ENCODE data around the gene RIC8B.
A peak's percentile ranks its signal among the peaks of the same experiment; 100 is the strongest.

RIC8B gene

GRCh38 chr12:106840243-106840642 lies 65.8 kb downstream of the RIC8B start:
- WGBS, 2 experiments = 19 to 29% methylated on average over 1 of the region's 1 CpG
- Histone ChIP-seq H3K9me3 (ENCODE audit: control insufficient read depth, low read length) (no peaks in the 10 kb centered on the region), H3K4me1 (ENCODE audit: control insufficient read depth, insufficient read depth, low read length) (peaks cover 18% of the 10 kb centered on the region), H3K4me3 (ENCODE audit: insufficient read depth, low read depth, low read length) (no peak overlapping the region), H3K27ac (ENCODE audit: insufficient read depth, low read depth, low read length, poor library complexity, severe bottlenecking) (peak overlapping the region; percentile 52), H3K27me3 (ENCODE audit: control insufficient read depth, insufficient read depth, low read length, poor library complexity, severe bottlenecking) (no peaks in the 10 kb centered on the region), H3K36me3 (ENCODE audit: control insufficient read depth, insufficient read depth, low read length) (peaks cover 20% of the 10 kb centered on the region)

GRCh38 chr12:106841510-106842302 lies 67.2 kb downstream of the RIC8B start:
- 100% methylated on average over 1 of the region's 1 CpG; no CpG with 5 or more reads in 1 of the 2 experiments for WGBS, 2 experiments
- Histone ChIP-seq H3K9me3 (ENCODE audit: control insufficient read depth, low read length) (no peaks in the 10 kb centered on the region), H3K27ac (ENCODE audit: insufficient read depth, low read depth, low read length, poor library complexity, severe bottlenecking) (no peak overlapping the region), H3K4me3 (ENCODE audit: insufficient read depth, low read depth, low read length) (no peak overlapping the region), H3K27me3 (ENCODE audit: control insufficient read depth, insufficient read depth, low read length, poor library complexity, severe bottlenecking) (no peaks in the 10 kb centered on the region), H3K4me1 (ENCODE audit: control insufficient read depth, insufficient read depth, low read length) (peaks cover 18% of the 10 kb centered on the region), H3K36me3 (ENCODE audit: control insufficient read depth, insufficient read depth, low read length) (peaks cover 27% of the 10 kb centered on the region)

- no peak overlapping the region for H3K4me3 ChIP-seq (ENCODE audit: insufficient read depth, low read depth, low read length)
- H3K36me3 ChIP-seq (ENCODE audit: control insufficient read depth, insufficient read depth, low read length) = peaks cover 53% of the 10 kb centered on the region
- WGBS, 2 experiments = 88 to 94% methylated on average over 4 of the region's 4 CpGs
- no peaks in the 10 kb centered on the region for H3K9me3 ChIP-seq (ENCODE audit: control insufficient read depth, low read length)
- no peak overlapping the region for H3K27ac ChIP-seq (ENCODE audit: insufficient read depth, low read depth, low read length, poor library complexity, severe bottlenecking)
- H3K27me3 ChIP-seq (ENCODE audit: control insufficient read depth, insufficient read depth, low read length, poor library complexity, severe bottlenecking) = no peaks in the 10 kb centered on the region
- H3K4me1 ChIP-seq (ENCODE audit: control insufficient read depth, insufficient read depth, low read length) = peaks cover 4% of the 10 kb centered on the region
Observed at GRCh38 chr12:106845902-106846301, 71.4 kb downstream of the RIC8B start.

- Histone ChIP-seq H3K4me1 (ENCODE audit: control insufficient read depth, insufficient read depth, low read length) (no peaks in the 10 kb centered on the region), H3K4me3 (ENCODE audit: insufficient read depth, low read depth, low read length) (no peak overlapping the region), H3K27ac (ENCODE audit: insufficient read depth, low read depth, low read length, poor library complexity, severe bottlenecking) (no peak overlapping the region), H3K36me3 (ENCODE audit: control insufficient read depth, insufficient read depth, low read length) (peaks cover 56% of the 10 kb centered on the region), H3K9me3 (ENCODE audit: control insufficient read depth, low read length) (no peaks in the 10 kb centered on the region), H3K27me3 (ENCODE audit: control insufficient read depth, insufficient read depth, low read length, poor library complexity, severe bottlenecking) (no peaks in the 10 kb centered on the region)
- WGBS, 2 experiments = 98 to 99% methylated on average over 2 of the region's 2 CpGs
Observed at GRCh38 chr12:106847861-106848260, 73.4 kb downstream of the RIC8B start.

GRCh38 chr12:106851306-106851705 lies 76.8 kb downstream of the RIC8B start:
- Histone ChIP-seq H3K36me3 (ENCODE audit: control insufficient read depth, insufficient read depth, low read length) (peaks cover 36% of the 10 kb centered on the region), H3K4me3 (ENCODE audit: insufficient read depth, low read depth, low read length) (no peak overlapping the region), H3K27ac (ENCODE audit: insufficient read depth, low read depth, low read length, poor library complexity, severe bottlenecking) (no peak overlapping the region), H3K9me3 (ENCODE audit: control insufficient read depth, low read length) (no peaks in the 10 kb centered on the region), H3K27me3 (ENCODE audit: control insufficient read depth, insufficient read depth, low read length, poor library complexity, severe bottlenecking) (no peaks in the 10 kb centered on the region), H3K4me1 (ENCODE audit: control insufficient read depth, insufficient read depth, low read length) (no peaks in the 10 kb centered on the region)
- WGBS, 2 experiments = 95 to 99% methylated on average over 5 of the region's 5 CpGs

- no peak overlapping the region for H3K4me3 ChIP-seq (ENCODE audit: insufficient read depth, low read depth, low read length)
- no peaks in the 10 kb centered on the region for H3K9me3 ChIP-seq (ENCODE audit: control insufficient read depth, low read length)
- 87 to 93% methylated on average over 3 of the region's 4 CpGs for WGBS, 2 experiments
- no peak overlapping the region for H3K27ac ChIP-seq (ENCODE audit: insufficient read depth, low read depth, low read length, poor library complexity, severe bottlenecking)
- peaks cover 16% of the 10 kb centered on the region for H3K36me3 ChIP-seq (ENCODE audit: control insufficient read depth, insufficient read depth, low read length)
- H3K27me3 ChIP-seq (ENCODE audit: control insufficient read depth, insufficient read depth, low read length, poor library complexity, severe bottlenecking) = no peaks in the 10 kb centered on the region
- H3K4me1 ChIP-seq (ENCODE audit: control insufficient read depth, insufficient read depth, low read length) = no peaks in the 10 kb centered on the region
Observed at GRCh38 chr12:106854723-106855122, 80.2 kb downstream of the RIC8B start.

- Histone ChIP-seq H3K4me3 (ENCODE audit: insufficient read depth, low read depth, low read length) (no peak overlapping the region), H3K27me3 (ENCODE audit: control insufficient read depth, insufficient read depth, low read length, poor library complexity, severe bottlenecking) (no peaks in the 10 kb centered on the region), H3K36me3 (ENCODE audit: control insufficient read depth, insufficient read depth, low read length) (peaks cover 12% of the 10 kb centered on the region), H3K4me1 (ENCODE audit: control insufficient read depth, insufficient read depth, low read length) (no peaks in the 10 kb centered on the region), H3K27ac (ENCODE audit: insufficient read depth, low read depth, low read length, poor library complexity, severe bottlenecking) (no peak overlapping the region), H3K9me3 (ENCODE audit: control insufficient read depth, low read length) (no peaks in the 10 kb centered on the region)
- WGBS, 2 experiments = 84 to 94% methylated on average over 2 of the region's 2 CpGs
Observed at GRCh38 chr12:106855221-106855758, 80.8 kb downstream of the RIC8B start.

- Histone ChIP-seq H3K4me3 (ENCODE audit: insufficient read depth, low read depth, low read length) (no peak overlapping the region), H3K9me3 (ENCODE audit: control insufficient read depth, low read length) (no peaks in the 10 kb centered on the region), H3K27me3 (ENCODE audit: control insufficient read depth, insufficient read depth, low read length, poor library complexity, severe bottlenecking) (no peaks in the 10 kb centered on the region), H3K36me3 (ENCODE audit: control insufficient read depth, insufficient read depth, low read length) (peaks cover 5% of the 10 kb centered on the region), H3K4me1 (ENCODE audit: control insufficient read depth, insufficient read depth, low read length) (peaks cover 31% of the 10 kb centered on the region), H3K27ac (ENCODE audit: insufficient read depth, low read depth, low read length, poor library complexity, severe bottlenecking) (peak overlapping the region; percentile 11)
- WGBS, 2 experiments = 95 to 99% methylated on average over 3 of the region's 3 CpGs
Observed at GRCh38 chr12:106861984-106862916, 87.8 kb downstream of the RIC8B start.

- no peak overlapping the region for H3K4me3 ChIP-seq (ENCODE audit: insufficient read depth, low read depth, low read length)
- H3K27me3 ChIP-seq (ENCODE audit: control insufficient read depth, insufficient read depth, low read length, poor library complexity, severe bottlenecking) = no peaks in the 10 kb centered on the region
- peaks cover 31% of the 10 kb centered on the region for H3K4me1 ChIP-seq (ENCODE audit: control insufficient read depth, insufficient read depth, low read length)
- no peak overlapping the region for H3K27ac ChIP-seq (ENCODE audit: insufficient read depth, low read depth, low read length, poor library complexity, severe bottlenecking)
- peaks cover 5% of the 10 kb centered on the region for H3K36me3 ChIP-seq (ENCODE audit: control insufficient read depth, insufficient read depth, low read length)
- H3K9me3 ChIP-seq (ENCODE audit: control insufficient read depth, low read length) = no peaks in the 10 kb centered on the region
- WGBS, 2 experiments = 91 to 94% methylated on average over 1 of the region's 1 CpG
Observed at GRCh38 chr12:106863189-106863588, 88.7 kb downstream of the RIC8B start.

- no peaks in the 10 kb centered on the region for H3K9me3 ChIP-seq (ENCODE audit: control insufficient read depth, low read length)
- H3K4me1 ChIP-seq (ENCODE audit: control insufficient read depth, insufficient read depth, low read length) = peaks cover 31% of the 10 kb centered on the region
- peak overlapping the region; percentile 28 for H3K27ac ChIP-seq (ENCODE audit: insufficient read depth, low read depth, low read length, poor library complexity, severe bottlenecking)
- H3K4me3 ChIP-seq (ENCODE audit: insufficient read depth, low read depth, low read length) = no peak overlapping the region
- H3K36me3 ChIP-seq (ENCODE audit: control insufficient read depth, insufficient read depth, low read length) = peaks cover 1% of the 10 kb centered on the region
- 10 to 13% methylated on average over 3 of the region's 3 CpGs for WGBS, 2 experiments
- H3K27me3 ChIP-seq (ENCODE audit: control insufficient read depth, insufficient read depth, low read length, poor library complexity, severe bottlenecking) = no peaks in the 10 kb centered on the region
Observed at GRCh38 chr12:106865683-106866082, 91.2 kb downstream of the RIC8B start.

Measured in ectodermal cell (in vitro differentiated cells).